Ovary (tissue), 3 donors: ENCODE measurements around the gene SIRT6.
"Not testable (repeated sequence)": the region's sequence is repeated elsewhere in the genome, so short reads cannot be mapped to it uniquely, and the experiment has no call there.

Experiments used
- CTCF ChIP-seq, 3 donors: fragments of 450-650 bp in 2 of 3; fragments of 200-600 bp in 1 of 3; IDR thresholded peaks; one replicate each; pipeline versions ENCODE4 v1.5.1 to v1.8.0; 2016 to 2022; ENCODE audit warnings: antibody characterized with exemption in 3 of 3, mild to moderate bottlenecking in 1 of 3
- EP300 ChIP-seq: sonication (generic); formaldehyde crosslinking; IDR thresholded peaks from one replicate; pipeline ENCODE4 v1.6.1; 2017; ENCODE audit warnings: antibody characterized with exemption
- POLR2A ChIP-seq: fragments of 450-650 bp; IDR thresholded peaks from one replicate; pipeline ENCODE4 v1.6.1; 2017; ENCODE audit warnings: antibody characterized with exemption, mild to moderate bottlenecking, moderate library complexity
- donor health status: DM: no; HTN: no; CAD: no.

- not testable (repeated sequence) for TF ChIP-seq POLR2A; CTCF (IDR thresholded peaks at IDR 0.05); EP300
Measured at GRCh38 chr19:4230237-4230636, 47.9 kb upstream of the SIRT6 start.
